Measurements from ENCODE around the gene CD160.
A peak's percentile ranks its signal among the peaks of the same experiment; 100 is the strongest.
"Not testable (repeated sequence)": the region's sequence is repeated elsewhere in the genome, so short reads cannot be mapped to it uniquely, and the experiment has no call there.

CD160 gene

GRCh38 chr1:145759721-145760120 lies 40.4 kb downstream of the CD160 start:
- DNase-seq (ENCODE audit: low read depth) = no peak

GRCh38 chr1:145760395-145760949 lies 41.2 kb downstream of the CD160 start:
- not testable (repeated sequence) for DNase-seq (ENCODE audit: low read depth)

GRCh38 chr1:145761498-145761897 lies 42.2 kb downstream of the CD160 start:
- not testable (repeated sequence) for DNase-seq (ENCODE audit: low read depth)

GRCh38 chr1:145762001-145762400 lies 42.7 kb downstream of the CD160 start:
- not testable (repeated sequence) for DNase-seq (ENCODE audit: low read depth)

GRCh38 chr1:145764231-145764940 lies 45.1 kb downstream of the CD160 start:
- not testable (repeated sequence) for DNase-seq (ENCODE audit: low read depth)

GRCh38 chr1:145765127-145765526 lies 45.8 kb downstream of the CD160 start:
- DNase-seq (ENCODE audit: low read depth) = not testable (repeated sequence)

GRCh38 chr1:145765585-145766360 lies 46.5 kb downstream of the CD160 start:
- not testable (repeated sequence) for DNase-seq (ENCODE audit: low read depth)

- DNase-seq (ENCODE audit: low read depth) = not testable (repeated sequence)
Observed at GRCh38 chr1:145766926-145767325, 47.6 kb downstream of the CD160 start.

GRCh38 chr1:145768004-145768403 lies 48.7 kb downstream of the CD160 start:
- not testable (repeated sequence) for DNase-seq (ENCODE audit: low read depth)

- no peak for DNase-seq (ENCODE audit: low read depth)
Observed at GRCh38 chr1:145771056-145771455, 51.8 kb downstream of the CD160 start.

GRCh38 chr1:145773423-145773822 lies 54.1 kb downstream of the CD160 start:
- DNase-seq (ENCODE audit: low read depth) = no peak

- DNase-seq (ENCODE audit: low read depth) = no peak
Observed at GRCh38 chr1:145777357-145778145, 58.3 kb downstream of the CD160 start.

- no peak for DNase-seq (ENCODE audit: low read depth)
Observed at GRCh38 chr1:145778146-145778540, 58.8 kb downstream of the CD160 start.

- peak; percentile 86 for DNase-seq (ENCODE audit: low read depth)
Observed at GRCh38 chr1:145782272-145783099, 63.2 kb downstream of the CD160 start.

GRCh38 chr1:145784409-145784808 lies 65.1 kb downstream of the CD160 start:
- no peak for DNase-seq (ENCODE audit: low read depth)

- DNase-seq (ENCODE audit: low read depth) = no peak
Observed at GRCh38 chr1:145785547-145785946, 66.2 kb downstream of the CD160 start.

GRCh38 chr1:145786271-145786670 lies 67.0 kb downstream of the CD160 start:
- no peak for DNase-seq (ENCODE audit: low read depth)

- DNase-seq (ENCODE audit: low read depth) = no peak
Observed at GRCh38 chr1:145788580-145788979, 69.3 kb downstream of the CD160 start.

All from non-pigmented ciliary epithelial cell (primary cell).